Neural cell (in vitro differentiated cells): ENCODE measurements around the gene F5.

Experiments
- EP300 ChIP-seq: fragments of 450-650 bp; conservative IDR thresholded peaks from 2 replicates; pipeline ENCODE4 v1.6.1; 2014; ENCODE audit warnings: antibody characterized with exemption, mild to moderate bottlenecking, moderate library complexity; ENCODE audit not compliant: poor library complexity, severe bottlenecking
- EZH2 ChIP-seq: fragments of 200-600, 300-800 bp; shearing (Covaris generic), sonication (generic); IDR thresholded peaks from 2 replicates; pipeline ENCODE4 v1.6.1; 2014; ENCODE audit warnings: antibody characterized with exemption, low read length, borderline replicate concordance, mild to moderate bottlenecking; ENCODE audit not compliant: insufficient read depth, poor library complexity, severe bottlenecking
- MXI1 ChIP-seq: fragments of 450-650 bp; conservative IDR thresholded peaks from 2 replicates; pipeline ENCODE4 v1.6.1; 2014; ENCODE audit warnings: antibody characterized with exemption, mild to moderate bottlenecking; ENCODE audit not compliant: poor library complexity, severe bottlenecking
- RAD21 ChIP-seq: fragments of 450-650 bp; conservative IDR thresholded peaks from 2 replicates; pipeline ENCODE4 v1.6.1; 2014; ENCODE audit warnings: antibody characterized with exemption, mild to moderate bottlenecking, moderate library complexity
- TF ChIP-seq, protein P1 (sequence below): fragments of 450-650 bp; IDR thresholded peaks from 2 replicates; pipeline ENCODE4 v1.5.1; 2014; ENCODE audit warnings: antibody characterized with exemption, mild to moderate bottlenecking, moderate library complexity; ENCODE audit not compliant: poor library complexity, severe bottlenecking

DNA sequence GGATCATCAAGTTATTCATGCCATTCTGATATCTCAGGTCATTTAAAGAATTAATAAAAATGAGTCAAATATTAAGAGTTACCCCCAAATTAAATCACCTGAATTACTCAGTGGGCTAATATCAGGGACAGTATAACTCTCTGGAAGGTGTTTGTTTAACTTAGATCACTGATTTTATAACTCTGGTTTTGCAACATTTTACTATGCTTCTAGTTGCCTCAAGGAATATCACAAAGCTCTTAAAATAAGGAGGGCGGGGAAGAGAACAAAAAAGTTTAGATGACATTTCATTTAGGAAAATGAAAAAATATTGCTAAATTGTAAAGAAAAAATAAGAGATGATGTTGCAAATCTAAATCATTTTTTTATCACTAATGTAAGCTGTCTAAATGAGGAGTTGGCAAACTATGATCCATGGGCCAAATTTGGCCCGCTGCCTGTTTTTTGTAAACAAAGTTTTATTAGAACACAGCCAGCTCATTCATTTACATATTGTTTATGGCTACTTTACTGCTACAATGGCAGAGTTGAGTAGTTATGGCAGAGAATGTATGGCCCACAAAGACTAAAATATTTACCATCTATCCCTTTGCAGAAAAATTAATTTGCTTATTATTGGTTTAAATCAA, 68.6 kb downstream of the F5 start:
- TF ChIP-seq EP300 (no peak), MXI1 (no peak), RAD21 (no peak), EZH2 (no peak)
- TF ChIP-seq, protein P1, sequence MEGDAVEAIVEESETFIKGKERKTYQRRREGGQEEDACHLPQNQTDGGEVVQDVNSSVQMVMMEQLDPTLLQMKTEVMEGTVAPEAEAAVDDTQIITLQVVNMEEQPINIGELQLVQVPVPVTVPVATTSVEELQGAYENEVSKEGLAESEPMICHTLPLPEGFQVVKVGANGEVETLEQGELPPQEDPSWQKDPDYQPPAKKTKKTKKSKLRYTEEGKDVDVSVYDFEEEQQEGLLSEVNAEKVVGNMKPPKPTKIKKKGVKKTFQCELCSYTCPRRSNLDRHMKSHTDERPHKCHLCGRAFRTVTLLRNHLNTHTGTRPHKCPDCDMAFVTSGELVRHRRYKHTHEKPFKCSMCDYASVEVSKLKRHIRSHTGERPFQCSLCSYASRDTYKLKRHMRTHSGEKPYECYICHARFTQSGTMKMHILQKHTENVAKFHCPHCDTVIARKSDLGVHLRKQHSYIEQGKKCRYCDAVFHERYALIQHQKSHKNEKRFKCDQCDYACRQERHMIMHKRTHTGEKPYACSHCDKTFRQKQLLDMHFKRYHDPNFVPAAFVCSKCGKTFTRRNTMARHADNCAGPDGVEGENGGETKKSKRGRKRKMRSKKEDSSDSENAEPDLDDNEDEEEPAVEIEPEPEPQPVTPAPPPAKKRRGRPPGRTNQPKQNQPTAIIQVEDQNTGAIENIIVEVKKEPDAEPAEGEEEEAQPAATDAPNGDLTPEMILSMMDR, result no peak
